ENCODE results near the gene MARK1.
"Not testable (repeated sequence)": the region's sequence is repeated elsewhere in the genome, so short reads cannot be mapped to it uniquely, and the experiment has no call there.

Gene MARK1

DNA sequence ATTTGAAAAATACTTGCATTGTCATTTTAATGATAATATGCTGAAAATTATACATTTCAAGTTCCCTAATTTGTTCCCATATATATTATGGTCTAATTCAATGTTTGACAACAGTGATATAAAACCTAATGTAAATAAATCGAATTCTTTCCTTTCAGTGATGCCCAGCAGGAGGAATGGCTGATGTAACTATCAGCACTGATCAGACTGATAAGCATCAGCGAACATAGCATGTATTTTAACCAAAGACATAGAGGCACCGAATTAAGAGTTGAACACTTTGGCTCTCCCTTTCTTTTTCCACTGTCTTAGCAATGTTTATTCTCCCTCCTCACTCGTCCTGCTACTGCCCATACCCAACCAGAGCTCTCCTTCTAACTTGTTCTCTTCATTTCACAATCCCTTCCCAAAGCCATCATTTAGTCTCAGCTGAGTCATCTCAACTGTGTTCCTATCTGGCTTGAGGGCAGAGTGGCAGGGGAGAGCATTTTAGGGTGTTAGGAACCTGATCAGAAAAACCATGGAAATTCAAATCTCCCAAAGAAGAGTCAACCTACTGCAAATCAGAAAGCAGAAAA is 103.4 kb downstream of the MARK1 start:
- no peak for DNase-seq

GRCh38 chr1:220637759-220638158 is 109.8 kb downstream of the MARK1 start:
- peak; percentile 41 for DNase-seq

DNA sequence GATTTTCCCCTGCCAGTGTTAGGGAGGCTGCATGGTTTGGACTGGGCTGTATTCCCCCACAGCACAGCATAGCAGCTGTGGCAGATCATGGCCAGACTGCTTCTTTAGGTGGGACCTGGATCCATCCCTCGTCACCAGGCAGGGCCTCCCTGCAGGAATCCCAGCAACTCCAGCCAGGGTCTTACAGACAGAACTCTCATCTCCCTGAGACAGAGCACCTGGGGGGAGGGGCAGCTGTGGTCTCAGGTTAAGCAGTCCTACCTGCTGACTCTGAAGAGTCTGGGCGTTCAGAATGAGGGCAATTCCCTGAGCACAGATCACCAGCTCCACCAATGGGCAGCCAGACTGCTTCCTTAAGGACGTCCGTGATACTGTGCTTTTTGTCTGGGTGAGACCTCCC is 114.3 kb downstream of the MARK1 start:
- no peak for DNase-seq

DNA sequence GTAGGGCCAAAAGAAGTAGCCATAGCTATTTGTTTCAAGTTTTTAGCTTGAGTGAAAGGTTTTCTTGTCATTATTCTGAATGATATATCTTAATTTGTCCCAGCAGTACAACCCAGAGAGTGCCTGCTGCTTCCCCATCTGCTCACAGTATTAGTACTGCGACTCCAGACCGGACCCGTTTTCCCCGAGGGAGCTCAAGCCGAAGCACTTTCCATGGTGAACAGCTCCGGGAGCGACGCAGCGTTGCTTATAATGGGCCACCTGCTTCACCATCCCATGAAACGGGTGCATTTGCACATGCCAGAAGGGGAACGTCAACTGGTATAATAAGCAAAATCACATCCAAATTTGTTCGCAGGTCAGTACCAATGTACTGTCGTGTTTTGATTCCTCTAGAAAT is 125.1 kb downstream of the MARK1 start:
- DNase-seq = no peak

DNA sequence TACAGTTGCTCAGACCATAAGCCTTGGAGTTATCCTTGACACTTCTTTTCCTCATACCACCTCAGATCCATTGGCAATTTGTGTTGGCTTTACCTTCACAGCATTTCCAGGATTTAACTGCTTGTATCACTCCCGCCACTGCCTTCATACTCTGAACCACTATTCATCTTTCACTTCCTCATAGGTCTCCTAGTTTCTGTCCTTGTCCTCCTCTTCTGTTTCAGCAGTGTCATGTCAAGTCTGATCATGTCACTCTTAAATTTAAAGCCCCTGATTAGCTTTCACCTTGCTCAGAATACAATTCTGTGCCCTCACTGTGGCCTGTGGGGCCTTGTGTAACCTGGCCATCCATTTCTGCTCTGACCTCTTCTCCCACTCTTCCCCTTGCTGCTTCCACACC is 127.6 kb downstream of the MARK1 start:
- DNase-seq = no peak

DNA sequence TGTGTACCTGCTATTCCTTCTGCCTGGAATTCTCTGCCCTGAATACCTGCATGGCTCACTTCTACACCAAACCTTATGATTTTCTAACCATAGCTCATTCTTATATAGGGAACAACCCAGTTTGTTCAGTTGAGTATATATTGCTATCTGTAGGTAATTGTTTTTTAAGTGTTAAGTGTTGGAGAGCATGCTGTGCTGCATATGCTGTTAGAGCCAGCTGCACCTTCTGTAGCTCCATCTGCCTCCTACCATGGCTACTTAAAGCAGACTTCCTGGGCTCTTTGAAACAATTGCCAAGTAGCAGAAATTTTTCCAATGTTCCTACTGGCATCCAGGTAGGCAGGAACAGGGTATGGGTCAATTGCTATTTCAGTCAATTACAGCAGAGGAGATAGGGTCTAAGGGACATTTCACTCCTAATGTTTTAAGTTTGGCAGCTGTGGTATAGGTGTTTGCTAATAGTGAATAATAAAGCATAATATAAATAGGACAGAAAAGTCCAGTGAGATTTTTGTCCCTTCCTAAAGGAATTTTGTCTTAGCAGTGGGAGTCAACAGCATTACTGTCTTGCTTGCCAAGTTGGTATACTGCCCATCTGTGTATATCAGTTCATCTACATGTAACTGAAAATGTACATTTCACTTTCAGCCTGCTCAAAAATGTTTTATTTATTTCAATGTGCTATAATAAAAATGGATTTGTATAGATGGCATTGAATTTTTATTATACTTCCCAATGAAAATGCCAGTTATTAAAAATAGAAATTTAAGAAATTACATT is 128.2 kb downstream of the MARK1 start:
- DNase-seq = no peak

- no peak for DNase-seq
These were observed 138.4 kb downstream of the MARK1 start for GRCh38 chr1:220666349-220666748.

- no peak for DNase-seq
These were observed 141.1 kb downstream of the MARK1 start for GRCh38 chr1:220669005-220669404.

DNA sequence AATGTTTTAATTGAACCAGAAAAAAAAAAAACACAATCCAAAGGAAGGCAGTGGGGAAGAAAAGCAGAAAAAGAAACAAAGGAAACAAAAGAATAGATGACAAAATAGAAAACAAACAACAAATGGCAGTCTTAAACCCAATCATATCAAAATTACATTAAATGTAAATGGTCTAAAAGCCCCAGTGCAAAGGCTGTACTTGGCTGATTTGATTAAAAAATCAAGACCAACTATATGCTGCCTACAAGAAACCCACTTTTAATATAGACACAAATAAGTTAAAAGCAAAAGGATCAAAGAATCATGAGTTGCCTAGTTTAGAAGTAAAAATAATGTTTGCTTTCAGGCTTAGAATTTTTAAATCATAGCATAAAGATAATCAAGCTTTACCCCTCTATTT is 142.4 kb downstream of the MARK1 start:
- no peak for DNase-seq

DNA sequence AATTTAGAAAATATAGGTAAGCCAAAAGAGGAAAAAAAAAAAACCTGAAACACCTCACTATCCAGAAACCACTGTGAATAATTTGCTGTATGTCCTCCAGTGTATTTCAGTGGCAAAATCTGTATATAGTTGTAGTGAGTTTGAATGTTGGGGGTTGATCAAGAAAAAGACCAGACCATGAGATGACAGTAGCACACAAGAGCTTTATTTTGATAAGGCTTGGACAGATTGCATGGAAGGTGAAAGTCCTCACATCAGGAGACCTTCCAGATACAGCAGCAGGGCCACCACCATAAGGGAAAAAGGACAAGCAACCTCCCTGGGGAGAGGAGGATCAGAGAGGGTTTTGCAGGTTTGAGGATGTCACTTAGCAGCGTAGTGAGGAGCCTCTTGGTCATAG is 146.0 kb downstream of the MARK1 start:
- DNase-seq = no peak

DNA sequence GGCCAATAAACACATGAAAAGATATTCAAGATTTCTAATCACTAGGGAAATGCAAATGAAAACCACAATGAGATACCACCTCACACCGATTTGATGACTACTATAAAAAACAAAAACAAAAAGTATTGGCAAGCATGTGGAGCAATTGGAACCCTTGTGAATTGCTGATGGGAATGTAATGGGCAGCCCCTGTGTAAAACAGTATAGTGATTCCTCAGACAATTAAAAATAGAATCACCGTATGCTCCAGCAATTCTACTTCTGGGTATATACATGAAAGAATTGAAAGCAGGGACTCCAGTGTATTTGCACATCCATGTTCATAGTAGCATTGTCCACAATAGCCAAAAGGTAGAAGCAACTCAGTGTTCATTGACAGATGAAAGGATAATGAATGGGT is 149.3 kb downstream of the MARK1 start:
- no peak for DNase-seq

DNA sequence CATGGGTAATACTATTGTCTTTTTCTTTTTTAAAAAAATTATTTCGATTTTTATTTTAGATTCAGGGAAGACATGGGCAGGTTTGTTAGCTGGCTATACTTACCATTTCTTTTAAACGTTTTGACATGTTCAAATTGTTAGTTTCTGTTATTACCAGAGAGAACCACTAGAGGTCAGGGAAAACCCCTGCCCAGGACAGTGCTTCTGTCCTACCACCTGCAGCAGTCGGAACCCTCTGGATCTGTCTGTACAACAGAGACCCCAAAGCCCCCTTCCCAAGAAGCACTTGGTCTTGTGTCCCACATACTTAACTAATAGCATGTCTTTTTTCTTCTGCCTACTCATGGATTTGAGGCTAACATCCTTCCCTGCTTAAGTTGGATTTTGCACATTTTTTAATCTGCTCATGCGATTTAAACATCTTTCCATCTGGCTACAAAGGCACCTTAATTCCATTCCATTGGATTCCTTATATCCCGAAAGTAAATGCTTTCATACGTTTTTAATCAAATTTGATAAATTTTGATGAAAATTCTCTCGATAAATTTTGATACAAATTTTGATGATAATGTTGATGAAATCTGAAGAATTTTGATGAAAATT is 152.2 kb downstream of the MARK1 start:
- DNase-seq = peak; percentile 10

- DNase-seq = no peak
These were observed 153.4 kb downstream of the MARK1 start for GRCh38 chr1:220681220-220681880.

GRCh38 chr1:220682901-220683576 is 155.1 kb downstream of the MARK1 start:
- DNase-seq = no peak

- not testable (repeated sequence) for DNase-seq
These were observed 155.8 kb downstream of the MARK1 start for GRCh38 chr1:220683716-220684115.

DNA sequence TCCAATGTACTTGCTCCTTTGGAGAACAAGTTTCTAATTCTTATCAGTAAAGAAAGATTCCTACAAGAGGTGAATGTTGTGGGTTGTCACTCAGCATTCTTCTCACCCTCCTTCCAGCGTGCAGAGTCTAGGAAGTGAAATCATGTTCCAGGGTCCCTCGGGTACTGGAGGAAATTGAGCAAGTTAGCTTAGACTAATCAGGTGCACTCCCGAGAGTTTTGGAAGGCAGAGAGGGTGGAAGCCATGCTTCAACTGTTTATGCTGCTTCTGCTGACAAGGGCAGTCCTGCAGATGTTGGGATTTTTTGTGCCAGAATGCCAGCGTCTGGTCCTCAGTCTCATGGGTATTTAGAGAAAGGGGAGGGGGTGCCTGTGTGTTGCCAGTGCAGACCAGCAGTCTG is 157.0 kb downstream of the MARK1 start:
- DNase-seq = no peak

- DNase-seq = no peak
These were observed 157.9 kb downstream of the MARK1 start for GRCh38 chr1:220685879-220686278.

GRCh38 chr1:220687809-220688208 is 159.9 kb downstream of the MARK1 start:
- DNase-seq = no peak

GRCh38 chr1:220689666-220690065 is 161.7 kb downstream of the MARK1 start:
- no peak for DNase-seq

DNA sequence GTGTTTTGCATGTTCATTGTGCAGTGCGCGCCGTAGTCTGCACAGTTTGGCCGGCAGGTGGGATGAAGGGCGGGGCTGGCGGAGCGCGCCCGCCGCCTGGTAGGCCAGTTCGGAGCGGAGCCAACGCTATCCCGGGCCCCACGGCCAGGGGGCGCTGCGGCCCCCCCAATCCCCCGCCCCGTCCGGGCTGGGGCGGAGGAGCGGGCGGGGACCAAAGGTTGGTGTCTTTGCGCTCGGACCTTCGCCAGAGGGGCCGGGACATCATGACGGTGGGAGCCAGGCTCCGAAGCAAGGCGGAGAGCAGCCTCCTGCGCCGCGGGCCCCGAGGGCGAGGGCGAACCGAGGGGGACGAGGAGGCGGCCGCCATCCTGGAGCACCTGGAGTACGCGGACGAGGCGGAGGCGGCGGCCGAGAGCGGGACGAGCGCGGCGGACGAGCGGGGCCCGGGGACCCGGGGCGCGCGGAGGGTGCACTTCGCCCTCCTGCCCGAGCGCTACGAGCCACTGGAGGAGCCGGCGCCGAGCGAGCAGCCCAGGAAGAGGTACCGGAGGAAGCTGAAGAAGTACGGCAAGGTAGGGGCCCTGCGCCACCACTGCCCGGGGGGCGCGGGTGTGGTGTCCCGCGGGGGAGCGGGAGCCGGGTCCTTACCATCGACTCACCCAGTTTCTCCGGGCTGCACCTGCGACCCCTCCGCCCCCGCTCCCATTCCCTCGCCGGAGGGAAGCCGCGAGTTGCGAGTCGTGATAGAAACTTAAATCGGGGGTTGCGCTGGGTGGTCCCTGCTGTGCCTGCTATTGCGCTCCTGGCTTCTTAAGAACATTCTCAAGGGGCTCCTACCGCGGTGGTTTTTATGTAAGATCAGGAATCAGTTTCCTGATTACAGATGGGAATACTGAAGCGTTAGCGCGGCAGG is 162.5 kb downstream of the MARK1 start, which contains the start of gene C1orf115:
TSS of gene C1orf115 (plus strand) at position 224 of the 913 bp plus-strand sequence. CDS start at position 264, 40 bp downstream.
- peak; percentile 38 for DNase-seq

- DNase-seq = no peak
These were observed 163.2 kb downstream of the MARK1 start for GRCh38 chr1:220691053-220691684.
